Ovary (tissue), 3 donors: ENCODE results near the gene AMIGO1.

Source experiments
- EP300 ChIP-seq: sonication (generic); formaldehyde crosslinking; IDR thresholded peaks from one replicate; pipeline ENCODE4 v1.6.1; 2017; ENCODE audit warnings: antibody characterized with exemption
- TF ChIP-seq, protein P1 (sequence below), 3 donors: fragments of 450-650 bp in 2 of 3; fragments of 200-600 bp in 1 of 3; IDR thresholded peaks; one replicate each; pipeline versions ENCODE4 v1.5.1 to v1.8.0; 2016 to 2022; ENCODE audit warnings: antibody characterized with exemption in 3 of 3, mild to moderate bottlenecking in 1 of 3
- donor health status: DM: no; HTN: no; CAD: no.

DNA sequence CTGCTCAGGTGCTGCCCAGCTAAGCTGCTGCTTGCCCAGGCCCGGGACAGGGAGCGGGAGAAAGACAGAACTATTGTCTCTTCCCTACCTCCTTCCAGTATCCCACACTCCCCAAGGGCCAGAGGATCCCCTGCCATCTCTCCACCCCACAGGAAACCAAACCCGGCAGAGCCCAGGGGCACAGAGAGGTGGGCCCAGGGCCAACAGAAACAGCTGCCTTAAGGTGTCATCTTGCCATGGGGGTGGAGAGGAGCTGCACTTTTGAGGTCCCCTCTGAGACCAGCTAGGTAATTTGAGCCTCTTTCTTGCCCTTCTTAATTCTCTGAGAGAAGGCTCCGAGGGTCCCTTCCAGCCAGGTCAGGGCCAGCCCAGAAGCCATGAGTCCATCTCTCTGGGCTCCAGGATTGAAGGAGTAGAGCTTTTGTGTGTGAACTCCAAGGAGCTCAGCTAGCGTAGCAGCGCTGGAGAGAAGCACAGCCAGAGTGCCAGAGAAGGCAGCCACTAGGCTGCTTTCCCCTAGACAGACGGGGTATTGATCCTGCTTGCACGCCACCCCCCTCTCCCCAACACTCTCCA is 20.4 kb upstream of the AMIGO1 start:
- TF ChIP-seq, protein P1, sequence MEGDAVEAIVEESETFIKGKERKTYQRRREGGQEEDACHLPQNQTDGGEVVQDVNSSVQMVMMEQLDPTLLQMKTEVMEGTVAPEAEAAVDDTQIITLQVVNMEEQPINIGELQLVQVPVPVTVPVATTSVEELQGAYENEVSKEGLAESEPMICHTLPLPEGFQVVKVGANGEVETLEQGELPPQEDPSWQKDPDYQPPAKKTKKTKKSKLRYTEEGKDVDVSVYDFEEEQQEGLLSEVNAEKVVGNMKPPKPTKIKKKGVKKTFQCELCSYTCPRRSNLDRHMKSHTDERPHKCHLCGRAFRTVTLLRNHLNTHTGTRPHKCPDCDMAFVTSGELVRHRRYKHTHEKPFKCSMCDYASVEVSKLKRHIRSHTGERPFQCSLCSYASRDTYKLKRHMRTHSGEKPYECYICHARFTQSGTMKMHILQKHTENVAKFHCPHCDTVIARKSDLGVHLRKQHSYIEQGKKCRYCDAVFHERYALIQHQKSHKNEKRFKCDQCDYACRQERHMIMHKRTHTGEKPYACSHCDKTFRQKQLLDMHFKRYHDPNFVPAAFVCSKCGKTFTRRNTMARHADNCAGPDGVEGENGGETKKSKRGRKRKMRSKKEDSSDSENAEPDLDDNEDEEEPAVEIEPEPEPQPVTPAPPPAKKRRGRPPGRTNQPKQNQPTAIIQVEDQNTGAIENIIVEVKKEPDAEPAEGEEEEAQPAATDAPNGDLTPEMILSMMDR (IDR thresholded peaks at IDR 0.05), result no peak
- no peak for TF ChIP-seq EP300
